Measurements from ENCODE around the gene MPRIP.
A peak's percentile ranks its signal among the peaks of the same experiment; 100 is the strongest.

The MPRIP gene

GRCh38 chr17:17030515-17031211 lies 11.6 kb upstream of the MPRIP start:
- no peak for TF ChIP-seq TAF1 (IDR thresholded peaks at IDR 0.05; ENCODE audit: low read depth)
- TF ChIP-seq ZBTB7A (IDR thresholded peaks at IDR 0.05; ENCODE audit: low read depth): no peak
- no peak for TF ChIP-seq FOXM1 (IDR thresholded peaks at IDR 0.05; ENCODE audit: borderline replicate concordance, low read depth)
- no peak for TF ChIP-seq RAD21 (IDR thresholded peaks at IDR 0.05; ENCODE audit: low read depth)
- no peak for TF ChIP-seq CREB1 (IDR thresholded peaks at IDR 0.05; ENCODE audit: low read depth)
- no peak for TF ChIP-seq YY1 (IDR thresholded peaks at IDR 0.05; ENCODE audit: low read depth)
- no peak for TF ChIP-seq USF1 (IDR thresholded peaks at IDR 0.05)
- no peak for TF ChIP-seq MAX (IDR thresholded peaks at IDR 0.05)
- TF ChIP-seq TCF12 (IDR thresholded peaks at IDR 0.05; ENCODE audit: low read depth): no peak
- TF ChIP-seq TEAD4 (IDR thresholded peaks at IDR 0.05): no peak
- no peak for TF ChIP-seq NFIC (IDR thresholded peaks at IDR 0.05)
- no peak for TF ChIP-seq REST (IDR thresholded peaks at IDR 0.05; ENCODE audit: low read depth)
- TF ChIP-seq EGR1 (IDR thresholded peaks at IDR 0.05): no peak
- TF ChIP-seq EP300 (IDR thresholded peaks at IDR 0.05; ENCODE audit: borderline replicate concordance): no peak
- no peak for TF ChIP-seq CEBPB (IDR thresholded peaks at IDR 0.05)

DNA sequence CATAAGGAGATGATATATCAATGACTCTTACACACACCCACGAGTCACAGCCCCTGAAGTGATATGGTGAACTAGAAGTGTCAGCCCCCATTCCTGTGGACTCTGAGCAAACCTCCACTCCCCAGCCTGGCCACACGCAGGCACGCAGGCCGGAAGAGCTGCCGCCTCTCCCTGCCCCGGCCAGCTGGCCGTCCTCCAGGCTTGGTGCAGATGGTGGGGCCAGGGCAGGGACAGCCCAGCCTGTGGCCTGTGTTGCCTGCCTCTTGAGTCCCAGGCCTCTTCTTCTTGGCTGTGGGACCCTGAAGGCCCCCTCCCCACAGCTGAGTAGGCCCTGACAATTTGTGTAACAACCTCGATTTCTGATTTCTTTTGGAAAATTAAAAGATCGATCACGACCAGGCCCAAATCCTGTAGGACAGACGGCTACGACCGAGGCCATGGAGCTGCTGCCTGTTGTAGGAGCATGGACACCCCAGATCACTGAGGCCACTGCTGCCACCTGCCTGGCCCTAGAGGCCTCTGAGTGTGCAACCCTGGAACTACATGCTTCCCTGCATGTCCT lies 10.0 kb upstream of the MPRIP start:
- TF ChIP-seq YY1 (IDR thresholded peaks at IDR 0.05; ENCODE audit: low read depth) (no peak), NFIC (IDR thresholded peaks at IDR 0.05) (peak; percentile 48), REST (IDR thresholded peaks at IDR 0.05; ENCODE audit: low read depth) (no peak), USF1 (IDR thresholded peaks at IDR 0.05) (no peak), TCF12 (IDR thresholded peaks at IDR 0.05; ENCODE audit: low read depth) (peak; percentile 14; the same call in 1 of the 2 replicates), EP300 (IDR thresholded peaks at IDR 0.05; ENCODE audit: borderline replicate concordance) (0 out of 2 replicates have a peak, but pooled peaks have one; percentile 22), EGR1 (IDR thresholded peaks at IDR 0.05) (no peak), FOXM1 (IDR thresholded peaks at IDR 0.05; ENCODE audit: borderline replicate concordance, low read depth) (no peak)

- no peak for TF ChIP-seq ZBTB7A (IDR thresholded peaks at IDR 0.05; ENCODE audit: low read depth)
- no peak for TF ChIP-seq USF1 (IDR thresholded peaks at IDR 0.05)
- no peak for TF ChIP-seq TCF12 (IDR thresholded peaks at IDR 0.05; ENCODE audit: low read depth)
- TF ChIP-seq EP300 (IDR thresholded peaks at IDR 0.05; ENCODE audit: borderline replicate concordance): no peak
- no peak for TF ChIP-seq RAD21 (IDR thresholded peaks at IDR 0.05; ENCODE audit: low read depth)
- no peak for TF ChIP-seq TEAD4 (IDR thresholded peaks at IDR 0.05)
- TF ChIP-seq CREB1 (IDR thresholded peaks at IDR 0.05; ENCODE audit: low read depth): no peak
- TF ChIP-seq CEBPB (IDR thresholded peaks at IDR 0.05): no peak
- no peak for TF ChIP-seq YY1 (IDR thresholded peaks at IDR 0.05; ENCODE audit: low read depth)
- TF ChIP-seq MAX (IDR thresholded peaks at IDR 0.05): no peak
- no peak for TF ChIP-seq TAF1 (IDR thresholded peaks at IDR 0.05; ENCODE audit: low read depth)
- no peak for TF ChIP-seq EGR1 (IDR thresholded peaks at IDR 0.05)
- TF ChIP-seq REST (IDR thresholded peaks at IDR 0.05; ENCODE audit: low read depth): no peak
- no peak for TF ChIP-seq FOXM1 (IDR thresholded peaks at IDR 0.05; ENCODE audit: borderline replicate concordance, low read depth)
- TF ChIP-seq NFIC (IDR thresholded peaks at IDR 0.05): no peak
Observed at GRCh38 chr17:17033466-17033865, 8.8 kb upstream of the MPRIP start.

Data from Ishikawa (cell line).